Effector memory CD8-positive, alpha-beta T cell (primary cell): Measurements from ENCODE around the gene FOXR1.
"Not testable (repeated sequence)": the region's sequence is repeated elsewhere in the genome, so short reads cannot be mapped to it uniquely, and the experiment has no call there.

Experiments
- ATAC-seq: fragments of 150-1000 bp; cut with Tn5 transposase; replicated peaks from 2 replicates; pipeline ENCODE4 v1.10.0; 2021; ENCODE audit warnings: mild to moderate bottlenecking, moderate library complexity
- DNase-seq, 3 experiments: peaks; one replicate each; pipeline ENCODE4 v3.0.0; 2021
- H3K27ac Mint-ChIP-seq, 2 donors: one replicate each; pipeline ENCODE4 v1.8.0; 2022; ENCODE audit warnings: mild to moderate bottlenecking in 2 of 2, mixed read lengths in 2 of 2, moderate library complexity in 2 of 2
- H3K27me3 Mint-ChIP-seq, 2 donors: one replicate each; pipeline ENCODE4 v1.8.0; 2022; ENCODE audit warnings: mixed read lengths in 2 of 2
- H3K36me3 Mint-ChIP-seq: one replicate; pipeline ENCODE4 v1.8.0; 2022; ENCODE audit warnings: mild to moderate bottlenecking, moderate library complexity, mixed read lengths; ENCODE audit not compliant: insufficient read depth
- H3K4me1 Mint-ChIP-seq, 2 donors: one replicate each; pipeline ENCODE4 v1.8.0; 2022; ENCODE audit warnings: low read depth in 2 of 2, mixed read lengths in 2 of 2
- H3K4me3 Mint-ChIP-seq, 2 donors: one replicate each; pipeline ENCODE4 v1.8.0; 2022; ENCODE audit warnings: mild to moderate bottlenecking in 2 of 2, mixed read lengths in 2 of 2, moderate library complexity in 2 of 2
- H3K9me3 Mint-ChIP-seq, 2 donors: one replicate each; pipeline ENCODE4 v1.8.0; 2022; ENCODE audit warnings: mixed read lengths in 2 of 2

Gene FOXR1

GRCh38 chr11:118931571-118931970, 40.0 kb upstream of the FOXR1 start:
- no peaks in the 10 kb centered on the region for H3K27me3 Mint-ChIP-seq
- no peaks in the 10 kb centered on the region for H3K9me3 Mint-ChIP-seq
- DNase-seq (no peak), ATAC-seq (no peak)
- H3K36me3 Mint-ChIP-seq = peaks cover 44% of the 10 kb centered on the region
- peaks cover 28 to 33% of the 10 kb centered on the region in 2 donors for H3K4me1 Mint-ChIP-seq
- H3K27ac Mint-ChIP-seq = peak overlapping the region in 1 of 2 donors; percentile 100
- no peak overlapping the region for H3K4me3 Mint-ChIP-seq

- Mint-ChIP-seq H3K4me1 (peaks cover 14 to 15% of the 10 kb centered on the region in 2 donors), H3K36me3 (peaks cover 26% of the 10 kb centered on the region), H3K27ac (peak overlapping the region in 1 of 2 donors; percentile 61), H3K27me3 (peaks cover 0 to 11% of the 10 kb centered on the region in 2 donors), H3K9me3 (no peaks in the 10 kb centered on the region), H3K4me3 (no peak overlapping the region)
- DNase-seq (no peak), ATAC-seq (no peak)
Observed at GRCh38 chr11:118933486-118933885, 38.1 kb upstream of the FOXR1 start.

- Mint-ChIP-seq H3K36me3 (peaks cover 10% of the 10 kb centered on the region), H3K9me3 (no peaks in the 10 kb centered on the region), H3K4me3 (peak overlapping the region in 1 of 2 donors; percentile 33), H3K27ac (no peak overlapping the region), H3K27me3 (peaks cover 0 to 27% of the 10 kb centered on the region in 2 donors), H3K4me1 (peaks cover 15 to 17% of the 10 kb centered on the region in 2 donors)
- ATAC-seq (no peak), DNase-seq (no peak)
Observed at GRCh38 chr11:118935376-118935775, 36.2 kb upstream of the FOXR1 start.

GRCh38 chr11:118938491-118939403, 32.8 kb upstream of the FOXR1 start:
- H3K9me3 Mint-ChIP-seq = no peaks in the 10 kb centered on the region
- DNase-seq = no peak
- H3K4me3 Mint-ChIP-seq = no peak overlapping the region
- no peak overlapping the region for H3K27ac Mint-ChIP-seq
- peaks cover 7 to 10% of the 10 kb centered on the region in 2 donors for H3K4me1 Mint-ChIP-seq
- no peak for ATAC-seq
- H3K27me3 Mint-ChIP-seq = peaks cover 0 to 27% of the 10 kb centered on the region in 2 donors
- H3K36me3 Mint-ChIP-seq = peaks cover 3% of the 10 kb centered on the region

- ATAC-seq = no peak
- Mint-ChIP-seq H3K4me1 (peaks cover 7 to 10% of the 10 kb centered on the region in 2 donors), H3K27ac (no peak overlapping the region), H3K36me3 (no peaks in the 10 kb centered on the region), H3K4me3 (no peak overlapping the region), H3K27me3 (peaks cover 0 to 27% of the 10 kb centered on the region in 2 donors), H3K9me3 (no peaks in the 10 kb centered on the region)
- no peak for DNase-seq
Observed at GRCh38 chr11:118939404-118939915, 32.1 kb upstream of the FOXR1 start.

- H3K27ac Mint-ChIP-seq = peak overlapping the region in 1 of 2 donors; percentile 53
- H3K4me3 Mint-ChIP-seq = peak overlapping the region in 1 of 2 donors; percentile 52
Observed at GRCh38 chr11:118939953-118940598, 31.5 kb upstream of the FOXR1 start.

GRCh38 chr11:118947091-118947490, 24.5 kb upstream of the FOXR1 start:
- DNase-seq (no peak), ATAC-seq (no peak)
- Mint-ChIP-seq H3K9me3 (no peaks in the 10 kb centered on the region), H3K27me3 (peaks cover 23 to 28% of the 10 kb centered on the region in 2 donors), H3K4me1 (no peaks in the 10 kb centered on the region), H3K36me3 (no peaks in the 10 kb centered on the region), H3K4me3 (no peak overlapping the region), H3K27ac (no peak overlapping the region)

More at GRCh38 chr11:118939953-118940598, 31.5 kb upstream of the FOXR1 start:
- peaks cover 7 to 10% of the 10 kb centered on the region in 2 donors for H3K4me1 Mint-ChIP-seq
- H3K27me3 Mint-ChIP-seq = peaks cover 0 to 28% of the 10 kb centered on the region in 2 donors
- H3K9me3 Mint-ChIP-seq = no peaks in the 10 kb centered on the region
- H3K36me3 Mint-ChIP-seq = no peaks in the 10 kb centered on the region
- ATAC-seq (peak; percentile 50), DNase-seq (no peak)

- no peaks in the 10 kb centered on the region for H3K36me3 Mint-ChIP-seq
- H3K27me3 Mint-ChIP-seq = peaks cover 23 to 36% of the 10 kb centered on the region in 2 donors
- H3K4me3 Mint-ChIP-seq = no peak overlapping the region
- H3K9me3 Mint-ChIP-seq = no peaks in the 10 kb centered on the region
- ATAC-seq (no peak), DNase-seq (no peak)
- no peak overlapping the region for H3K27ac Mint-ChIP-seq
- no peaks in the 10 kb centered on the region for H3K4me1 Mint-ChIP-seq
Observed at GRCh38 chr11:118948000-118948399, 23.6 kb upstream of the FOXR1 start.

- Mint-ChIP-seq H3K36me3 (no peaks in the 10 kb centered on the region), H3K4me3 (no peak overlapping the region), H3K27me3 (peaks cover 10 to 73% of the 10 kb centered on the region in 2 donors), H3K4me1 (peaks cover 2 to 3% of the 10 kb centered on the region in 2 donors), H3K27ac (no peak overlapping the region), H3K9me3 (no peaks in the 10 kb centered on the region)
- DNase-seq (no peak), ATAC-seq (no peak)
Observed at GRCh38 chr11:118953265-118953664, 18.3 kb upstream of the FOXR1 start.

- not testable (repeated sequence) for ATAC-seq, H3K4me1 Mint-ChIP-seq, H3K36me3 Mint-ChIP-seq, H3K27ac Mint-ChIP-seq, DNase-seq, H3K4me3 Mint-ChIP-seq, H3K9me3 Mint-ChIP-seq
- peaks cover 8 to 70% of the 10 kb centered on the region in 2 donors for H3K27me3 Mint-ChIP-seq
Observed at GRCh38 chr11:118953976-118954375, 17.6 kb upstream of the FOXR1 start.

GRCh38 chr11:118956094-118956846, 15.3 kb upstream of the FOXR1 start, which contains the start of gene UPK2:
TSS of gene UPK2 (plus strand) at chr11:118956298. CDS start at chr11:118956351, 53 bp downstream.
- peak; percentile 87 to 89 (median 89) for DNase-seq
- Mint-ChIP-seq H3K27me3 (peaks cover 4 to 70% of the 10 kb centered on the region in 2 donors), H3K36me3 (no peaks in the 10 kb centered on the region), H3K4me3 (no peak within 1 kb of the TSS), H3K27ac (peak within 1 kb of the TSS in 1 of 2 donors; percentile 53), H3K4me1 (peaks cover 2 to 3% of the 10 kb centered on the region in 2 donors), H3K9me3 (no peaks in the 10 kb centered on the region)
- ATAC-seq = peak; percentile 100

GRCh38 chr11:118956847-118957469, 14.6 kb upstream of the FOXR1 start:
- no peak for ATAC-seq
- Mint-ChIP-seq H3K9me3 (no peaks in the 10 kb centered on the region), H3K27ac (no peak overlapping the region), H3K4me3 (no peak overlapping the region), H3K27me3 (peaks cover 0 to 64% of the 10 kb centered on the region in 2 donors), H3K4me1 (peaks cover 2 to 3% of the 10 kb centered on the region in 2 donors), H3K36me3 (no peaks in the 10 kb centered on the region)
- no peak for DNase-seq
